ENCODE measurements around the gene XYLB.

The XYLB gene

GRCh38 chr3:38311941-38312340 lies 34.6 kb upstream of the XYLB start:
- Histone ChIP-seq H4K20me1 (ENCODE audit: insufficient read depth, low read length) (no peaks in the 10 kb centered on the region), H3K36me3 (ENCODE audit: insufficient read depth, low read length) (no peaks in the 10 kb centered on the region), H3K4me2 (ENCODE audit: insufficient read depth, low read length) (no peak overlapping the region), H3K9ac (ENCODE audit: low read depth, low read length) (no peak overlapping the region), H3K4me3 (ENCODE audit: low read depth in 1 of 2, low read length in 2 of 2) (no peak overlapping the region), H3K27me3 (ENCODE audit: insufficient read depth, low read length, poor library complexity) (peaks cover 11% of the 10 kb centered on the region), H3K9me3 (ENCODE audit: insufficient read depth, low read length, severe bottlenecking) (no peaks in the 10 kb centered on the region), H3K79me2 (ENCODE audit: insufficient read depth, low read length) (no peaks in the 10 kb centered on the region), H3K27ac (ENCODE audit: low read length) (no peak overlapping the region), H2AFZ (ENCODE audit: low read depth, low read length) (no peak overlapping the region), H3K4me1 (ENCODE audit: insufficient read depth, low read length) (no peaks in the 10 kb centered on the region)
- no peak for TF ChIP-seq EZH2 (IDR thresholded peaks at IDR 0.05; ENCODE audit: borderline replicate concordance, low read depth, low read length, severe bottlenecking)
- TF ChIP-seq CTCF (IDR thresholded peaks at IDR 0.05; ENCODE audit: borderline replicate concordance, extremely low read depth, low read length, poor library complexity, severe bottlenecking), result no peak
- ATAC-seq (ENCODE audit: insufficient read depth, low read depth), result no peak
- DNase-seq, result no peak

- Histone ChIP-seq H4K20me1 (ENCODE audit: insufficient read depth, low read length) (no peaks in the 10 kb centered on the region), H3K4me1 (ENCODE audit: insufficient read depth, low read length) (no peaks in the 10 kb centered on the region), H3K27ac (ENCODE audit: low read length) (no peak overlapping the region), H3K27me3 (ENCODE audit: insufficient read depth, low read length, poor library complexity) (peaks cover 11% of the 10 kb centered on the region), H3K36me3 (ENCODE audit: insufficient read depth, low read length) (no peaks in the 10 kb centered on the region), H3K9me3 (ENCODE audit: insufficient read depth, low read length, severe bottlenecking) (no peaks in the 10 kb centered on the region), H2AFZ (ENCODE audit: low read depth, low read length) (no peak overlapping the region), H3K9ac (ENCODE audit: low read depth, low read length) (no peak overlapping the region), H3K79me2 (ENCODE audit: insufficient read depth, low read length) (no peaks in the 10 kb centered on the region), H3K4me2 (ENCODE audit: insufficient read depth, low read length) (no peak overlapping the region), H3K4me3 (ENCODE audit: low read depth in 1 of 2, low read length in 2 of 2) (no peak overlapping the region)
- ATAC-seq (ENCODE audit: insufficient read depth, low read depth), result no peak
- DNase-seq, result no peak
- TF ChIP-seq EZH2 (IDR thresholded peaks at IDR 0.05; ENCODE audit: borderline replicate concordance, low read depth, low read length, severe bottlenecking), result no peak
- TF ChIP-seq CTCF (IDR thresholded peaks at IDR 0.05; ENCODE audit: borderline replicate concordance, extremely low read depth, low read length, poor library complexity, severe bottlenecking), result no peak
These were observed 34.2 kb upstream of the XYLB start for GRCh38 chr3:38312356-38312755.

GRCh38 chr3:38313263-38313662 lies 33.3 kb upstream of the XYLB start:
- H3K27me3 ChIP-seq (ENCODE audit: insufficient read depth, low read length, poor library complexity), result peaks cover 9% of the 10 kb centered on the region
- no peak for TF ChIP-seq CTCF (IDR thresholded peaks at IDR 0.05; ENCODE audit: borderline replicate concordance, extremely low read depth, low read length, poor library complexity, severe bottlenecking)
- TF ChIP-seq EZH2 (IDR thresholded peaks at IDR 0.05; ENCODE audit: borderline replicate concordance, low read depth, low read length, severe bottlenecking), result no peak
- no peaks in the 10 kb centered on the region for H3K4me1 ChIP-seq (ENCODE audit: insufficient read depth, low read length)
- ATAC-seq (ENCODE audit: insufficient read depth, low read depth), result no peak
- no peak for DNase-seq
- H3K4me3 ChIP-seq (ENCODE audit: low read depth in 1 of 2, low read length in 2 of 2), result no peak overlapping the region
- no peak overlapping the region for H3K4me2 ChIP-seq (ENCODE audit: insufficient read depth, low read length)
- H2AFZ ChIP-seq (ENCODE audit: low read depth, low read length), result no peak overlapping the region
- H3K9ac ChIP-seq (ENCODE audit: low read depth, low read length), result no peak overlapping the region
- no peaks in the 10 kb centered on the region for H3K9me3 ChIP-seq (ENCODE audit: insufficient read depth, low read length, severe bottlenecking)
- H3K36me3 ChIP-seq (ENCODE audit: insufficient read depth, low read length), result no peaks in the 10 kb centered on the region
- no peaks in the 10 kb centered on the region for H4K20me1 ChIP-seq (ENCODE audit: insufficient read depth, low read length)
- H3K27ac ChIP-seq (ENCODE audit: low read length), result no peak overlapping the region
- no peaks in the 10 kb centered on the region for H3K79me2 ChIP-seq (ENCODE audit: insufficient read depth, low read length)

- Histone ChIP-seq H3K9me3 (ENCODE audit: insufficient read depth, low read length, severe bottlenecking) (no peaks in the 10 kb centered on the region), H3K4me3 (ENCODE audit: low read depth in 1 of 2, low read length in 2 of 2) (no peak overlapping the region), H2AFZ (ENCODE audit: low read depth, low read length) (no peak overlapping the region), H3K4me1 (ENCODE audit: insufficient read depth, low read length) (no peaks in the 10 kb centered on the region), H3K9ac (ENCODE audit: low read depth, low read length) (no peak overlapping the region), H3K27me3 (ENCODE audit: insufficient read depth, low read length, poor library complexity) (peaks cover 6% of the 10 kb centered on the region), H3K36me3 (ENCODE audit: insufficient read depth, low read length) (no peaks in the 10 kb centered on the region), H4K20me1 (ENCODE audit: insufficient read depth, low read length) (no peaks in the 10 kb centered on the region), H3K79me2 (ENCODE audit: insufficient read depth, low read length) (no peaks in the 10 kb centered on the region), H3K27ac (ENCODE audit: low read length) (no peak overlapping the region), H3K4me2 (ENCODE audit: insufficient read depth, low read length) (no peak overlapping the region)
- no peak for TF ChIP-seq CTCF (IDR thresholded peaks at IDR 0.05; ENCODE audit: borderline replicate concordance, extremely low read depth, low read length, poor library complexity, severe bottlenecking)
- TF ChIP-seq EZH2 (IDR thresholded peaks at IDR 0.05; ENCODE audit: borderline replicate concordance, low read depth, low read length, severe bottlenecking), result no peak
- ATAC-seq (ENCODE audit: insufficient read depth, low read depth) (no peak), DNase-seq (no peak)
These were observed 32.9 kb upstream of the XYLB start for GRCh38 chr3:38313695-38314094.

Data from DND-41 (cell line).